Measurements from ENCODE around the gene ABHD6. TPM values are rescaled to one million over a fixed set of nuclear protein-coding genes. Genes with fewer than 3 reads are reported as not detected.

The ABHD6 gene
- total and polyA plus RNA-seq, 2 donors (not counting 3 experiments of a cell fraction or from before 2014, with no cell fraction given): 5.8 to 7.5 TPM

DNA sequence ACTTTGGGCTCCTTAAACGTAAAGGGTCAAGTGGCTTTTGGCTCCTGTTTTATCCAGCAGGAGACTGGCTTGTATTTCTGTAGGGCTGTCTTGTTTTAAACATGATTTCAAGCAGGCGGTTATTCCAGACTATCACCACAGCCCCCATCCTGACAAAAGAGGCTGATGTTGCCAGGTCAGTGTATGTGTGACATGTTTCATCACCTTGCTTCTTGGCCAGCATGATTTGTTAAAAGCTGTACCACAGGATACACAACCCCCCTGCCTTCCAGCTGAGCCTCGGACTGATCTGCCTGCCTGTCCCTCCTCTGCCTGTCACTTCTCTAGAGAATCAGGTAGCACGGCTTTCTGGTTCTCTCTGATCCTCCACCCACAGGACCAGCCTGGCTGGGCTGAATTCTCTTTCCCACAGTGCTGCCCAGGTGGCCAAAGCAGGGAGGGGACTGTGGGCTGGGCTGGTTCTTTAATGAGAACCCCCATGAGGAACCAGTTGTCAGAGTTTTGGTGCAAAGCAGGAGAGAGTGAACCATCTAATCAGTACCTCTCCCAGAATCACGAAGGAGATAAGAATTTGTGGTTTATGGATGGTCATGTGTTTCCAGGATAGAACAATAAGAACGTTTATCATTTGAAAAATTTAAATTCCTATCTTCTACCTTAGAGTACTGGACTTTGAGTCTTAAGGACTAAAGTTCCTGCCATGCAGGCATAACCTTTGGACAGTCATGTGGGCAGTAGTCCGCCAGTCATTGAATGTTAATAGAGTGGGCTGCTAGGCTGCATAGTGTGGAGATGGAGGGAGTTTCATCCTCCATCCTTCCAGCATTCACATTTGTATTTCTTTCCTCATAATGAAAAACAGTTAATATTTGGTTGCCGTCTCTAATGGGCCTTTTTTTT lies 8.8 kb downstream of the ABHD6 start:
- Histone ChIP-seq H3K4me2 (ENCODE audit: insufficient read depth, low read length) (no peak overlapping the region), H3K79me2 (ENCODE audit: control insufficient read depth, insufficient read depth, low read length) (no peaks in the 10 kb centered on the region), H3K36me3 (ENCODE audit: control insufficient read depth in 2 of 2, extremely low read depth in 1 of 2, insufficient read depth in 2 of 2, low read length in 2 of 2) (no peaks in the 10 kb centered on the region), H3K27ac (ENCODE audit: insufficient read depth, low read depth, low read length) (no peak overlapping the region), H2AFZ (ENCODE audit: low read depth, low read length) (no peak overlapping the region), H4K20me1 (replicated peaks; ENCODE audit: control insufficient read depth, extremely low read depth, insufficient read depth, low read length) (no peaks in the 10 kb centered on the region), H3K27me3 (ENCODE audit: control insufficient read depth in 2 of 2, insufficient read depth in 2 of 2, low read length in 2 of 2) (no peaks in the 10 kb centered on the region), H3K9me1 (replicated peaks; ENCODE audit: control insufficient read depth, extremely low read depth, insufficient read depth, low read length) (no peaks in the 10 kb centered on the region), H3K9me3 (replicated peaks; ENCODE audit: control insufficient read depth, insufficient read depth, low read length) (no peaks in the 10 kb centered on the region), H3K4me3 (replicated peaks in 1 of 3; ENCODE audit: insufficient read depth in 1 of 3, low read depth in 1 of 3, low read length in 3 of 3) (no peak overlapping the region), H3K9ac (replicated peaks; ENCODE audit: extremely low read depth, insufficient read depth, low read length) (no peak overlapping the region), H3K4me1 (ENCODE audit: control insufficient read depth, extremely low read depth, insufficient read depth, low read length) (no peaks in the 10 kb centered on the region)
- no peak for DNase-seq (ENCODE audit: low read depth, low spot score)
- no peak for FAIRE-seq
- TF ChIP-seq, protein P1, sequence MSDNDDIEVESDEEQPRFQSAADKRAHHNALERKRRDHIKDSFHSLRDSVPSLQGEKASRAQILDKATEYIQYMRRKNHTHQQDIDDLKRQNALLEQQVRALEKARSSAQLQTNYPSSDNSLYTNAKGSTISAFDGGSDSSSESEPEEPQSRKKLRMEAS (IDR thresholded peaks at IDR 0.05; ENCODE audit: insufficient read depth, insufficient read length): no peak
- TF ChIP-seq, protein P2, sequence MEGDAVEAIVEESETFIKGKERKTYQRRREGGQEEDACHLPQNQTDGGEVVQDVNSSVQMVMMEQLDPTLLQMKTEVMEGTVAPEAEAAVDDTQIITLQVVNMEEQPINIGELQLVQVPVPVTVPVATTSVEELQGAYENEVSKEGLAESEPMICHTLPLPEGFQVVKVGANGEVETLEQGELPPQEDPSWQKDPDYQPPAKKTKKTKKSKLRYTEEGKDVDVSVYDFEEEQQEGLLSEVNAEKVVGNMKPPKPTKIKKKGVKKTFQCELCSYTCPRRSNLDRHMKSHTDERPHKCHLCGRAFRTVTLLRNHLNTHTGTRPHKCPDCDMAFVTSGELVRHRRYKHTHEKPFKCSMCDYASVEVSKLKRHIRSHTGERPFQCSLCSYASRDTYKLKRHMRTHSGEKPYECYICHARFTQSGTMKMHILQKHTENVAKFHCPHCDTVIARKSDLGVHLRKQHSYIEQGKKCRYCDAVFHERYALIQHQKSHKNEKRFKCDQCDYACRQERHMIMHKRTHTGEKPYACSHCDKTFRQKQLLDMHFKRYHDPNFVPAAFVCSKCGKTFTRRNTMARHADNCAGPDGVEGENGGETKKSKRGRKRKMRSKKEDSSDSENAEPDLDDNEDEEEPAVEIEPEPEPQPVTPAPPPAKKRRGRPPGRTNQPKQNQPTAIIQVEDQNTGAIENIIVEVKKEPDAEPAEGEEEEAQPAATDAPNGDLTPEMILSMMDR (IDR thresholded peaks at IDR 0.05; ENCODE audit: extremely low read depth in 1 of 2, insufficient read depth in 1 of 2, low read depth in 1 of 2, low read length in 2 of 2): no peak
- TF ChIP-seq POLR2AphosphoS5 (IDR thresholded peaks at IDR 0.05; ENCODE audit: insufficient read depth, low read depth, low read length): no peak
- TF ChIP-seq MYC (IDR thresholded peaks at IDR 0.05; ENCODE audit: low read depth, low read length): no peak
- no peak for TF ChIP-seq JUN (IDR thresholded peaks at IDR 0.05; ENCODE audit: borderline replicate concordance, insufficient read depth, insufficient read length, low read depth)
- TF ChIP-seq EZH2 (IDR thresholded peaks at IDR 0.05; ENCODE audit: borderline replicate concordance, low read depth, low read length, severe bottlenecking): no peak
- no peak for TF ChIP-seq FOS (IDR thresholded peaks at IDR 0.05; ENCODE audit: borderline replicate concordance, insufficient read depth, low read length)
- no peak for TF ChIP-seq GATA2 (IDR thresholded peaks at IDR 0.05; ENCODE audit: insufficient read depth, insufficient read length, low read depth, low read length)
- no peak for TF ChIP-seq POLR2A (IDR thresholded peaks at IDR 0.05; ENCODE audit: low read depth, low read length)
- ChIA-PET CTCF (no interaction called here), POLR2A (no interaction called here)
- dilution Hi-C loops (cut with MboI; ENCODE audit: extremely low pct_ligation_motif_present, low sequenced_read_pairs) (no loop called here), intact Hi-C loops (cut with micrococcal nuclease) (no loop called here)
- no TSS peak for BruUV-seq (replicated peaks)
